Measurements from ENCODE around the gene GPR37L1. TPM values are rescaled to one million over a fixed set of nuclear protein-coding genes. Genes with fewer than 3 reads are reported as not detected.

Gene GPR37L1
- total and polyA plus RNA-seq, 2 of the 8 experiments (the other 6 are each of a cell fraction or from before 2014, with no cell fraction given) = 0.13 to 0.23 TPM

- no peak overlapping the region for H3K9ac ChIP-seq (replicated peaks in 1 of 4; ENCODE audit: extremely low read depth in 1 of 4, low read depth in 3 of 4, low read length in 3 of 4)
- no peak overlapping the region; the same call in 1 of the 2 replicates for H2AFZ ChIP-seq (ENCODE audit: low read length)
- H3K79me2 ChIP-seq (ENCODE audit: control insufficient read depth in 1 of 2, insufficient read depth in 2 of 2, low read length in 2 of 2) = no peaks in the 10 kb centered on the region
- no peak overlapping the region for H3K56ac ChIP-seq (replicated peaks; ENCODE audit: insufficient read length, low read depth, low read length)
- H3K18ac ChIP-seq (ENCODE audit: extremely low read depth, low read length) = no peak overlapping the region
- H2AK5ac ChIP-seq (ENCODE audit: low read depth, low read length) = no peak overlapping the region
- FAIRE-seq = no peak
- peaks cover 1 to 20% (median 9%) of the 10 kb centered on the region in 4 experiments for H3K4me1 ChIP-seq (replicated peaks in 1 of 4; ENCODE audit: control insufficient read depth in 3 of 4, insufficient read depth in 4 of 4, low read length in 3 of 4)
- no peak overlapping the region for H3K14ac ChIP-seq (ENCODE audit: insufficient read length)
- no peak overlapping the region for H2BK20ac ChIP-seq (ENCODE audit: low read length)
- H3K4me3 ChIP-seq (ENCODE audit: extremely low read depth in 1 of 4, insufficient read depth in 2 of 4, low read depth in 3 of 4, low read length in 4 of 4) = no peak overlapping the region
- no peaks in the 10 kb centered on the region for H3K23me2 ChIP-seq (ENCODE audit: low read depth, low read length)
- H2BK5ac ChIP-seq (ENCODE audit: low read depth, low read length) = no peak overlapping the region
- no peaks in the 10 kb centered on the region for H4K20me1 ChIP-seq (replicated peaks in 1 of 2; ENCODE audit: control insufficient read depth in 1 of 2, insufficient read depth in 2 of 2, low read length in 2 of 2)
- no peak overlapping the region for H4K91ac ChIP-seq (replicated peaks; ENCODE audit: insufficient read length, low read length)
- no peak overlapping the region for H3K27ac ChIP-seq (ENCODE audit: low read depth, low read length)
- no peaks in the 10 kb centered on the region for H3K9me3 ChIP-seq (ENCODE audit: insufficient read depth in 2 of 2, low read depth in 1 of 2, low read length in 1 of 2)
- no peaks in the 10 kb centered on the region for H3K79me1 ChIP-seq (ENCODE audit: low read depth, low read length)
- no peak overlapping the region for H4K8ac ChIP-seq (ENCODE audit: extremely low read depth, insufficient read depth, low read length)
- no peaks in the 10 kb centered on the region for H3K36me3 ChIP-seq (ENCODE audit: control insufficient read depth in 2 of 4, insufficient read depth in 4 of 4, low read length in 3 of 4)
- H3K23ac ChIP-seq (ENCODE audit: insufficient read length) = no peak overlapping the region
- H4K5ac ChIP-seq (ENCODE audit: insufficient read length, low read depth, low read length) = no peak overlapping the region
- 83% methylated on average over 20 of the region's 20 CpGs; no CpG with 5 or more reads in 1 of the 2 experiments for WGBS, 2 experiments (ENCODE audit: extremely low coverage in 1 of 2, insufficient coverage in 1 of 2, insufficient read length in 1 of 2, insufficient replicate concordance in 2 of 2, low coverage in 1 of 2, low lambda C conversion rate in 2 of 2, missing lambda C conversion rate in 1 of 2)
- no peak overlapping the region for H2BK120ac ChIP-seq (replicated peaks; ENCODE audit: low read depth, low read length)
- no peak overlapping the region for H3K4me2 ChIP-seq (ENCODE audit: insufficient read depth in 1 of 2, low read depth in 2 of 2, low read length in 2 of 2)
- POLR2A ChIA-PET (ENCODE audit: partially characterized antibody) = interaction anchor here (1.3 to 2.1 kb wide), 3 partner anchors 11 to 18 kb away, joined by 3 to 6 read pairs (median 5); no protein-coding TSS in a partner anchor
- H2BK15ac ChIP-seq (ENCODE audit: low read length) = no peak overlapping the region
- H3K27me3 ChIP-seq (replicated peaks in 1 of 4; ENCODE audit: control insufficient read depth in 3 of 4, extremely low read depth in 1 of 4, insufficient read depth in 3 of 4, low read length in 3 of 4) = no peaks in the 10 kb centered on the region
- DNase-seq (ENCODE audit: low read depth in 1 of 2, low spot score in 2 of 2) = no peak
- H3K4ac ChIP-seq (replicated peaks; ENCODE audit: insufficient read length, low read depth, low read length) = no peak overlapping the region
- H2BK12ac ChIP-seq (ENCODE audit: low read depth, low read length) = no peak overlapping the region
- CTCF ChIA-PET (ENCODE audit: partially characterized antibody) = interaction anchor here (0.6 to 10.1 kb wide), 6 partner anchors 10 to 488 kb away, joined by 3 to 77 read pairs (median 8); no protein-coding TSS in a partner anchor
- TF ChIP-seq ATF3 (IDR thresholded peaks at IDR 0.05; ENCODE audit: insufficient read depth, low read depth, low read length) (no peak), POLR2A (IDR thresholded peaks at IDR 0.05; ENCODE audit: control extremely low read depth in 1 of 2, low read depth in 2 of 2, low read length in 2 of 2) (no peak), GABPA (IDR thresholded peaks at IDR 0.05; ENCODE audit: borderline replicate concordance, insufficient read depth, low read length) (no peak), RBBP5 (IDR thresholded peaks at IDR 0.05; ENCODE audit: borderline replicate concordance, low read depth, low read length) (no peak), RFX5 (IDR thresholded peaks at IDR 0.05; ENCODE audit: borderline replicate concordance, low read depth, low read length) (no peak), SP4 (IDR thresholded peaks at IDR 0.05; ENCODE audit: low read length) (no peak), ASH2L (IDR thresholded peaks at IDR 0.05; ENCODE audit: low read length) (no peak), USF2 (IDR thresholded peaks at IDR 0.05; ENCODE audit: low read length) (no peak), JUN (IDR thresholded peaks at IDR 0.05; ENCODE audit: low read depth, low read length) (no peak), KDM1A (IDR thresholded peaks at IDR 0.05; ENCODE audit: borderline replicate concordance, low read length) (no peak)
- TF ChIP-seq, protein P1, sequence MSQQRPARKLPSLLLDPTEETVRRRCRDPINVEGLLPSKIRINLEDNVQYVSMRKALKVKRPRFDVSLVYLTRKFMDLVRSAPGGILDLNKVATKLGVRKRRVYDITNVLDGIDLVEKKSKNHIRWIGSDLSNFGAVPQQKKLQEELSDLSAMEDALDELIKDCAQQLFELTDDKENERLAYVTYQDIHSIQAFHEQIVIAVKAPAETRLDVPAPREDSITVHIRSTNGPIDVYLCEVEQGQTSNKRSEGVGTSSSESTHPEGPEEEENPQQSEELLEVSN (IDR thresholded peaks at IDR 0.05) = no peak
Observed at GRCh38 chr1:202165267-202165941, 42.7 kb downstream of the GPR37L1 start.
